ENCODE results near the gene CHIT1. TPM values are rescaled to one million over a fixed set of nuclear protein-coding genes. Genes with fewer than 3 reads are reported as not detected.

CHIT1 gene
- polyA plus RNA-seq, 1 of the 3 experiments (the other 2 are of a cell fraction), result not detected

DNA sequence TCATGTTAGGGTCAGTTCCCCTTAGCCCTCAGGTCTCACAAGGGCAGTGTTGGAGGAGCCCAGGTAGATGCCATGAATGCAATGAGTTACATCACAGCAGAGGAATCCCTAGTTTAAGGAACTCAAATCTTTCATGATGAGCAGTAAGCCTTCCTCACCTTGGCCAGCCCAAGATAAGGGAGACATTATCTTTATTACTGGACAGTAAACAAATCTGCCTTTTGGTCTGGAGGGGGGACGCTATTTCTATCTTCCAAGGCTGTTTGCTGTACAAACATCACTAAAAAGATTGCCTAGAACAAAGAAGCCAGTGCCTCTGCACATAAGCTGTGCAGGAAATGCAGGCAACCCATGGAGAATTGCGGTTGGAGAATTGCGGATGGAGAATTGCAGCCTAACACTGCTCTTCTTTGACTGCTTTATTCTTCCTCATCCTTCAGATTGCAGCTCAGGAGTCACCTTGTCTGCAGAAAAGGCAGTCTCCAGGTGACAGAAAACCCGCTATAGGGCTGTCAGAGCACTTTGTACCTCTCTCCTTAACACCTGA, 40.7 kb downstream of the CHIT1 start:
- WGBS (ENCODE audit: low lambda C conversion rate), result 69% methylated on average over 4 of the region's 4 CpGs
- H2AFZ ChIP-seq (ENCODE audit: low read depth), result no peak overlapping the region

GRCh38 chr1:203187689-203188264, 41.7 kb downstream of the CHIT1 start:
- 61% methylated on average over 3 of the region's 3 CpGs for WGBS (ENCODE audit: low lambda C conversion rate)
- Histone ChIP-seq H3K4me3 (ENCODE audit: low read depth in 2 of 2, low read length in 1 of 2) (no peak overlapping the region), H3F3A (replicated peaks; ENCODE audit: insufficient read depth) (no peaks in the 10 kb centered on the region), H3K27me3 (ENCODE audit: insufficient read depth) (no peaks in the 10 kb centered on the region), H3K9me3 (no peaks in the 10 kb centered on the region), H4K20me1 (ENCODE audit: insufficient read depth) (no peaks in the 10 kb centered on the region), H2AFZ (ENCODE audit: low read depth) (no peak overlapping the region), H3K4me2 (no peak overlapping the region), H3K9ac (no peak overlapping the region), H3K36me3 (replicated peaks in 1 of 2; ENCODE audit: control insufficient read depth in 1 of 2, insufficient read depth in 2 of 2, low read length in 1 of 2) (no peaks in the 10 kb centered on the region), H3K79me2 (ENCODE audit: insufficient read depth) (no peaks in the 10 kb centered on the region), H3K9me2 (no peaks in the 10 kb centered on the region), H3K27ac (ENCODE audit: low read depth in 2 of 2, low read length in 1 of 2) (no peak overlapping the region), H3K4me1 (ENCODE audit: control insufficient read depth in 1 of 2, insufficient read depth in 2 of 2, low read depth in 1 of 2, low read length in 1 of 2) (peaks cover 0 to 2% of the 10 kb centered on the region in 2 experiments; a peak in 1 of 4 replicates)
- CTCF ChIA-PET, result interaction anchor here (0.7 to 1.2 kb wide), 4 partner anchors 13 to 70 kb away, joined by 3 to 7 read pairs (median 4); no protein-coding TSS in a partner anchor
- DNase-seq, result no peak
- POLR2A ChIA-PET, result no interaction called here
- no peak for TF ChIP-seq GATA2 (CRISPR knock-in tag; IDR thresholded peaks at IDR 0.05)
- no peak for TF ChIP-seq GABPA (IDR thresholded peaks at IDR 0.05; ENCODE audit: low read depth)
- TF ChIP-seq JUND (IDR thresholded peaks at IDR 0.05), result no peak
- no peak for TF ChIP-seq MXI1 (IDR thresholded peaks at IDR 0.05; ENCODE audit: low read depth, low read length)
- no peak for TF ChIP-seq FOSL2 (IDR thresholded peaks at IDR 0.05; ENCODE audit: borderline replicate concordance, low read depth)
- TF ChIP-seq IRF3 (IDR thresholded peaks at IDR 0.05; ENCODE audit: low read depth, low read length), result no peak
- TF ChIP-seq POLR2AphosphoS5 (IDR thresholded peaks at IDR 0.05; ENCODE audit: low read depth, low read length), result no peak
- TF ChIP-seq SIN3A (IDR thresholded peaks at IDR 0.05; ENCODE audit: borderline replicate concordance, low read depth, low read length), result no peak
- TF ChIP-seq NFIC (IDR thresholded peaks at IDR 0.05; ENCODE audit: borderline replicate concordance), result no peak
- TF ChIP-seq ZBTB33 (IDR thresholded peaks at IDR 0.05; ENCODE audit: borderline replicate concordance, low read depth), result no peak
- TF ChIP-seq, protein P1, sequence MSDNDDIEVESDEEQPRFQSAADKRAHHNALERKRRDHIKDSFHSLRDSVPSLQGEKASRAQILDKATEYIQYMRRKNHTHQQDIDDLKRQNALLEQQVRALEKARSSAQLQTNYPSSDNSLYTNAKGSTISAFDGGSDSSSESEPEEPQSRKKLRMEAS (IDR thresholded peaks at IDR 0.05; ENCODE audit: low read depth), result no peak
- TF ChIP-seq, protein P2, sequence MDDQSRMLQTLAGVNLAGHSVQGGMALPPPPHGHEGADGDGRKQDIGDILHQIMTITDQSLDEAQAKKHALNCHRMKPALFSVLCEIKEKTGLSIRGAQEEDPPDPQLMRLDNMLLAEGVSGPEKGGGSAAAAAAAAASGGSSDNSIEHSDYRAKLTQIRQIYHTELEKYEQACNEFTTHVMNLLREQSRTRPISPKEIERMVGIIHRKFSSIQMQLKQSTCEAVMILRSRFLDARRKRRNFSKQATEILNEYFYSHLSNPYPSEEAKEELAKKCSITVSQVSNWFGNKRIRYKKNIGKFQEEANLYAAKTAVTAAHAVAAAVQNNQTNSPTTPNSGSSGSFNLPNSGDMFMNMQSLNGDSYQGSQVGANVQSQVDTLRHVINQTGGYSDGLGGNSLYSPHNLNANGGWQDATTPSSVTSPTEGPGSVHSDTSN (IDR thresholded peaks at IDR 0.05), result no peak
- no peak for TF ChIP-seq TEAD4 (IDR thresholded peaks at IDR 0.05; ENCODE audit: borderline replicate concordance, insufficient read depth)
- TF ChIP-seq, protein P3, sequence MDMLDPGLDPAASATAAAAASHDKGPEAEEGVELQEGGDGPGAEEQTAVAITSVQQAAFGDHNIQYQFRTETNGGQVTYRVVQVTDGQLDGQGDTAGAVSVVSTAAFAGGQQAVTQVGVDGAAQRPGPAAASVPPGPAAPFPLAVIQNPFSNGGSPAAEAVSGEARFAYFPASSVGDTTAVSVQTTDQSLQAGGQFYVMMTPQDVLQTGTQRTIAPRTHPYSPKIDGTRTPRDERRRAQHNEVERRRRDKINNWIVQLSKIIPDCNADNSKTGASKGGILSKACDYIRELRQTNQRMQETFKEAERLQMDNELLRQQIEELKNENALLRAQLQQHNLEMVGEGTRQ (IDR thresholded peaks at IDR 0.05; ENCODE audit: borderline replicate concordance, low read depth, low read length), result no peak
- no peak for TF ChIP-seq RAD21 (IDR thresholded peaks at IDR 0.05; ENCODE audit: low read length)
- TF ChIP-seq RCOR1 (IDR thresholded peaks at IDR 0.05; ENCODE audit: low read length), result no peak
- no peak for TF ChIP-seq CTCF (IDR thresholded peaks at IDR 0.05)
- TF ChIP-seq NRF1 (IDR thresholded peaks at IDR 0.05; ENCODE audit: low read depth, low read length), result no peak

More for the DNA sequence above, 40.7 kb downstream of the CHIT1 start:
- no peak for DNase-seq
- ChIA-PET CTCF (interaction anchor here (1.4 to 1.6 kb wide), 2 partner anchors 28 to 149 kb away, joined by 3 to 5 read pairs; no protein-coding TSS in a partner anchor), POLR2A (no interaction called here)
- Histone ChIP-seq H3K9me3 (no peaks in the 10 kb centered on the region), H3K4me1 (ENCODE audit: control insufficient read depth in 1 of 2, insufficient read depth in 2 of 2, low read depth in 1 of 2, low read length in 1 of 2) (no peaks in the 10 kb centered on the region), H3K79me2 (ENCODE audit: insufficient read depth) (no peaks in the 10 kb centered on the region), H3K4me2 (no peak overlapping the region), H3K4me3 (ENCODE audit: low read depth in 2 of 2, low read length in 1 of 2) (no peak overlapping the region), H3K27me3 (ENCODE audit: insufficient read depth) (no peaks in the 10 kb centered on the region), H3K36me3 (replicated peaks in 1 of 2; ENCODE audit: control insufficient read depth in 1 of 2, insufficient read depth in 2 of 2, low read length in 1 of 2) (no peaks in the 10 kb centered on the region), H3F3A (replicated peaks; ENCODE audit: insufficient read depth) (no peaks in the 10 kb centered on the region), H3K27ac (ENCODE audit: low read depth in 2 of 2, low read length in 1 of 2) (no peak overlapping the region), H4K20me1 (ENCODE audit: insufficient read depth) (no peaks in the 10 kb centered on the region), H3K9ac (no peak overlapping the region), H3K9me2 (no peaks in the 10 kb centered on the region)
- TF ChIP-seq EZH2phosphoT487 (IDR thresholded peaks at IDR 0.05; ENCODE audit: borderline replicate concordance, low read depth), result no peak
- no peak for TF ChIP-seq FOSL2 (IDR thresholded peaks at IDR 0.05; ENCODE audit: borderline replicate concordance, low read depth)
- TF ChIP-seq YY1 (IDR thresholded peaks at IDR 0.05; ENCODE audit: low read depth), result no peak
